ACHN (cell line): Measurements from ENCODE around the gene CIAO2B.
A peak's percentile ranks its signal among the peaks of the same experiment; 100 is the strongest.
"Not testable (repeated sequence)": the region's sequence is repeated elsewhere in the genome, so short reads cannot be mapped to it uniquely, and the experiment has no call there.

Source experiments
- DNase-seq: peaks from one replicate; pipeline ENCODE4 v3.0.0-alpha.2; 2015
- in situ Hi-C: cut with HindIII; loops from 2 replicates; pipeline ENCODE4 v1.10.0; 2017; ENCODE audit warnings: low sequenced_read_pairs, low pct_ligation_motif_present, low pct_unique_long_range_greater_than_20kb

CIAO2B gene

DNA sequence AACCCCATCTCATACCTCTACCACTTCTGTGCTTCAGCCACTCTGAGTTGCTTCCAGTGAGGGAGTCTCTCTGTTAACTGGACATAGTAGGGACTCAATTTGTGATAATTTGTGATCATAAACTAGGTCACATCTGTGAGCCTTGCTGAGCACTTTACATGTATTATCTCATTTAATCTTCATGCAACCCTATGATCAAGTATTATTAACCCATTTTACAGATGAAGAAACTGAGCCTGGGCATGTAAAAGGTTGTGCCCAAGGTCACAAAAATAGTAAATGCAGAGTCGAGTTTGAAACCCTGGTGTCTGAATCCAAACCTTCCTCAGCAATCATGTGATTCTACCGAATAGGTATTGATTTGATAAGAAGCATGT lies 35.3 kb downstream of the CIAO2B start:
- in situ Hi-C loops: loop anchor here (5.0 kb wide), 1 partner anchor 38 kb away; the partner anchor contains the start of gene CES2
- no peak for DNase-seq

DNA sequence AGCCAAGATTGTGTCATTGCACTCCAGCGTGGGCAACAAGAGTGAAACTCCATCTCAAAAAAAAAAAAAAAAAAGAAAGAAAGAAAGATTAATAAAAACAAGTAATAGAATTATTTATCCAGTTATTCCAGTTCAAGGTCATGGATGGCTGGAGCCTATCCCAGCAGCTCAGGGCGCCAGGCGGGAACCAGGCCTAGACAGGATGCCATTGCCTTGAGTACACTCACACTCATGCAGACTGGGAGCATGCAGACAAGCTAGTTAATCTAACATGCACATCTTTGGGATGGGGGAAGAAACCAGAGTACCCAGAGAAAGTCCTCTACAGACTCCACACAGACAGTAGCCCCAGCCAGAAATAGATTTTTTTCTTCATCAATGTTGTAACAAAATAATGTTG lies 36.0 kb downstream of the CIAO2B start:
- in situ Hi-C loops: loop anchor here (5.0 kb wide), 1 partner anchor 39 kb away; the partner anchor contains the start of gene CES2
- DNase-seq: peak; percentile 87

DNA sequence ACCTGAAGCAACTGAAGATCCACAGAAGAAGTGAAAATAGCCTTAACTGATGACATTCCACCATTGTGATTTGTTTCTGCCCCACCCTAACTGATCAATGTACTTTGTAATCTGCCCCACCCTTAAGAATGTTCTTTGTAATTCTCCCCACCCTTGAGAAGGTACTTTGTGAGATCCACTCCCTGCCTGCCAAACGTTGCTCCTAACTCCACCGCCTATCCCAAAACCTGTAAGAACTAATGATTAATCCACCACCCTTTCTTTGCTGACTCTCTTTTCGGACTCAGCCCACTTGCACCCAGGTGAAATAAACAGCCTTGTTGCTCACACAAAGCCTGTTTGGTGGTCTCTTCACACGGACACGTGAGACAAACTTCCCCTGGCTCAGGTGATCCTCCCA lies 37.5 kb downstream of the CIAO2B start:
- DNase-seq: not testable (repeated sequence)
- in situ Hi-C loops: loop anchor here (5.0 kb wide), 1 partner anchor 41 kb away; the partner anchor contains the start of gene CES2

DNA sequence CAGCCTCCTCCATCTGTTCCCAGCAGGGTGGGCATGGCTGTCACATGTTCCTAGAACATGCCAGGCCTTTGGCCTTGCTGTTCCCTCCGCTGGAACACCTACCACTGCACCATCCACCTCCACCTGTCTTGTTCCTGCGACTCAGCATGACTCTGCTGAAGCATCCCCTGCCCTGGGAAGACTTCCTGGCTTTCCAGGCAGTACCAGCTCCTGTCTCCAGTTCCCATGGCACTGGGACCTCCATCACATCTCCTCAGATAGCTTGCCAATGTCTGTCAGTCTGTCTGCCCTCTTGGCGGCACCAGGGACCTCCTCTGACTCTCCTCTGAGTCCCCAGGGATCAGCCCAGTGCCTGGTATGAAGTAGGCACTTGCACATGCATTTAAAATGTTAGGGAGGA lies 38.2 kb downstream of the CIAO2B start:
- DNase-seq: no peak
- in situ Hi-C loops: loop anchor here (5.0 kb wide), 1 partner anchor 41 kb away; the partner anchor contains the start of gene CES2

DNA sequence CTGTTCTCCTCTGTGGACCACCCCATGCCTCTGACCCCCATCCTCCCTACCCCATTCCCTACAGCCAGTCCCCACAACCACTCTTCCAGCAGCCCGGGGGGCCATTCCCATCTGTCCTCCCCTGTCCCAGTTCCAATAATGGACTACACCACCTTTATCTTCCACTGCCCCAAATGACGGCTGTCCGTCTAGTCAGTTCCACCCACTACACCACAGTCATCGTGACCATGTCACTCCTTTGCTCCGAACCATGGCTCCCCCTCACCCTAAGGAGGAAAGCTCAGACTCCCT lies 38.6 kb downstream of the CIAO2B start:
- no peak for DNase-seq
- in situ Hi-C loops: loop anchor here (5.0 kb wide), 1 partner anchor 42 kb away; the partner anchor contains the start of gene CES2

DNA sequence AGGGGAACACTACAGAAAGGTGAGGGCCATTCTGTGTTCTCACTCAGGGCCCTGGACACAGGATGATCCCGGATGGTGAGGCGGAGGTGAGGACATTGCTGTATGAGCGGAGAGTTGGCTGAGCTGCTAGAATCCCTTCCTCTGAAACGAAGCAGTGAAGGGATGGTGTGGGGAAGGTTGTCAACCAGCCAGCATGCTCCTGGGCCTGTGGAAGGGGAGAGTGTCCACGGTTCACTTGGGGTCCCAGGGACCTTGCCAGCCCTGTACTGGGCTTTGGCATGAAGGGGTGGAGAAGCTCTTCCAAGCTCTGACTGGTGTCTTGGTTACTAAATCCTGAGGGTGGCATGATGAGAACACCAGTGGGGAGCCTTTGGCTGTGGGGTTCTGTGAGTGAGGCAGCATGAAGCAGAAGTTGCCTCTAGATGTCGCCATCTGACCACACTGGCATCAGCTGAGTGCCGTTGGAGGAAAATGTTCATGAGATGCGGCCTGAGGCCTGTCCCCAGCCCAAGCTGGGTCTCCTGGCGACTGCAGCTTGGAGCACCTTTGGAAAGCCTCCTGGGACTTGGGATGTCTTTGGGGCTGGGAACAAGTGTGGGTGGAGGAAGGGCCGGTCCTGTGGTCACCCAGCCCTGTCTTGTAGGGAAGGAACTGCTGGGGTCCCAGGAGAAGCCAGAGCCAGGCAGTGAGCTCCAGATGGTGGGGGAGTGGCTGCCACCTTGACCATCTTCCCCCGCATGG lies 39.1 kb downstream of the CIAO2B start:
- in situ Hi-C loops: loop anchor here (5.0 kb wide), 1 partner anchor 42 kb away; the partner anchor contains the start of gene CES2
- peak; percentile 85 for DNase-seq

DNA sequence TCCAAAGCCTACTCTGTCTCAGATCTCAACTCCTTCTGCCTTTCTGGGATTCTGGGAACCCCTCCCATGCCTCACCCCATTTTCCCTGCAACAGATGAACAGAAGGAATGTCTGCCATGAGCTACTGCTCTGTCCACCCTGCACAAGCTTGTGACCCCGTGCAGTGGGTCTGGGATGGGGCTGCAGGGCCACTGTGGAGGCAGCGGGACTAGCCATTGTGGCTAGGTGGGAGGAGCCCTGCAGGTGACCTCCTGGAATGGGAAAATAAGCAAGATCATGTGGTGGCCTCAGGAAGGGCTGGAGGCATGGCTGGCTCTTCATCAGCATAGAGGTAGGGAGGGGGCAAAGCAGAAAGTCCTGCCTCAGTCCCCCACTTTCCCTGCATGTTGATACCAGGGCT lies 40.1 kb downstream of the CIAO2B start:
- no peak for DNase-seq
- in situ Hi-C loops: no loop called here

DNA sequence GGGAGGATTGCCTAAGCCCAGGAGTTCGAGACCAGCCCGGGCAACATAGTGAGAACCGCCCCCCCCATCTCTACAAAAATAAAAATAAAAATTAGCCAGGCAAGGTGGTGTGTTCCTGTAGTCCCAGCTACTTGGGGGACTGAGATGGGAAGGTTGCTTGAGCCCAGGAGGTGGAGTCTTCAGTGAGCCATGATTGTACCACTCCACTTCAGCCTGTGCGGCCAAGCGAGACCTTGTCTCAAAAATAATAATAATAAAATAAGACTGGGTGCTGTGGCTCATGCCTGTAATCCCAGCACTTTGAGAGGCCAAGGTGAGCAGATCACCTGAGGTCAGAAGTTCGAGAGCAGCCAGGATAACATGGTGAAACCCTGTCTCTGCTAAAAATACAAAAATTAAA lies 42.4 kb downstream of the CIAO2B start:
- in situ Hi-C loops: no loop called here
- no peak for DNase-seq

DNA sequence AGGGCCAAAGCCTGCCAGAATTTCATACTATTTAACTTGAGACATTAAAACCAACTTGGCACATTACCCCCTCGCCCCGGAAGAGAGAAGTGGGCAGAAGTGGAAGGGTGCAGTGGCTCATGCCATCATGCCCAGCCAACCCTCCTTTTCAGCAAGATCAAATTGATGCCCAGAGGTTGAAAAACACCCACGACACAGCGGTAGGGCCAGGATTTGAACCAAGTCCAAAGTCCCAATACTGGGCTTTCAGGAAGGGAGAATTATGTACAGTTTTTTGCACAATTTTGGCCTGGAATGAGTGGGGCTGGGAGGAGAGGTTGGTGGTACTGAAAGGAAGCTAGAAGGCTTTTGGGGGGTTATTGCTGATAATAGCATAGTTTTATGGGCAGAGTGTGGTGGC lies 42.8 kb downstream of the CIAO2B start:
- no peak for DNase-seq
- in situ Hi-C loops: no loop called here

DNA sequence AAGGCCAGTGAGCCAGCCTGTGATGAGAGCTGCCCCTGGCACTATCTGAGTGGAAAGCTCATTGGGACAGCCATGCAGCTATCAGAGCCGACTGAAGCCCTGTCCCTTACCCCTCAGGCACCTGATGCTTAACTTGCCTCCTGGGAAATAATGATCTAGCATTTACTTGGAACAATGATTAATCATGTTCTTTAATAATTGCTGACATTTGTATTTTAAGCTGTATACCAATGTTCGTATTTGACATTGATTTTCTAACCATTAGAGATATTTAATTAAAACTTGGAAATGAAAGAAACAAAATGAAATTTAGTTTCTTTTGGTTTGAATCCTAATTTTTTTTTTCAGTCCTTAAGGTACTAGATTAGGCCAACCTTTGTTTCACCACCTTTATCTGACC lies 43.4 kb downstream of the CIAO2B start:
- DNase-seq: no peak
- in situ Hi-C loops: no loop called here

DNA sequence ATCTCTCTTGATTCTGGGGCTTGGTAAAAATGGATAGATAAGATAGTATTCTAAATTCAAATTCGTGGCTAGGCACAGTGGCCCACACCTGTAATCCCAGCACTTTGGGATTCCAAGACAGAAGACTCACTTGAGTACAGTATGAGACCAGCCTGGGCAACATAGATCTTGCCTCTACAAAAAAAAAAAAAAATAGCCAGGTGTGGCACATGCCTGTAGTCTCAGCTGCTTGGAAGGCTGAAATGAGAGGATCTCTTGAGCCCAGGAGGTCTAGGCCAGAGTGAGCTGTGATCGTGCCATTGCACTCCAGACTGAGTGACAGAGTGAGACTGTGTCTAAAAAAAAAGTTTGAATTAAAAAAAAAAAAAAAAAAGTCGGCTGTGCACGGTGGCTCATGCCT lies 44.6 kb downstream of the CIAO2B start:
- DNase-seq: no peak
- in situ Hi-C loops: no loop called here

DNA sequence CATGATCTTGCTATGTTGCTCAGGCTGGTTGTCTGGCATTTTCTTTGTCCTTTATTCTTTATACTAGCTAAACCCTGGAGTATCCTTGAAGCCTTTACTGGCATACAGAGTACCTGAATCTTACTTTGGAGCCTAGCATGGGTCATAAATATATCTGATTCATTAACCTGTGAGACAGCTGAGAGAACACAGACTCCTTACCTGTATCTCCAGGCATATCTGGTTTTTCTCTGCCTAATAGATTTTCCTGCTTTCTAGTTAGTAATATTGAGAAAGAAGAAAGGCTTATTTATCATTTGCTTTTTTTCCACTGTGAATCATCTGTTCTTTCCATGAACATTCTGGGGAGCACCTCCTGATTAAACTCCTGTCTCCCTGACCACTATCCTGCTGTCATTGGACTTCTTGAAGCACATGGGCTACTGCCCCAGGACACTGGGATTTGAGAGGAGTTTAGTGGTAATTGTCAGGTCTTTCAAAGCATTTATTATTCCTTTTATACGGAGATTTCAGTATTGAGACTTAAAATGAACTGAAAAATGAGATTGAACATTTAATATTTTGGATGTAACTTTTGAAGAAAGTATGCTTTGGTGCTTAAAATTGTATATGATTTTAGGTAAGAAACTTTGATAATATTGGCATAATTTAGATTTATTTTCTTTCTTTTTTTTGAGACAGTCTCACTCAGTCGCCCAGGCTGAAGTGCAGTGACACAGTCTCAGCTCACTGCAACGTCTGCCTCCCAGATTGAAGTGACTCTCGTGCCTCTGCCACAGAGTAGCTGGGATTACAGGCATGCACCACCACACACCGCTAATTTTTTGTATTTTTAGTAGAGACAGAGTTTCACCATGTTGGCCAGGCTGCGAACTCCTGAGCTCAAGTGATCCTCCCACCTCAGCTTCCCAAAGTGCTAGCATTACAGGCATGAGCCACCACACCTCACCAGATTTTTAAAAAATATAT lies 45.3 kb downstream of the CIAO2B start:
- in situ Hi-C loops: no loop called here
- DNase-seq: no peak

DNA sequence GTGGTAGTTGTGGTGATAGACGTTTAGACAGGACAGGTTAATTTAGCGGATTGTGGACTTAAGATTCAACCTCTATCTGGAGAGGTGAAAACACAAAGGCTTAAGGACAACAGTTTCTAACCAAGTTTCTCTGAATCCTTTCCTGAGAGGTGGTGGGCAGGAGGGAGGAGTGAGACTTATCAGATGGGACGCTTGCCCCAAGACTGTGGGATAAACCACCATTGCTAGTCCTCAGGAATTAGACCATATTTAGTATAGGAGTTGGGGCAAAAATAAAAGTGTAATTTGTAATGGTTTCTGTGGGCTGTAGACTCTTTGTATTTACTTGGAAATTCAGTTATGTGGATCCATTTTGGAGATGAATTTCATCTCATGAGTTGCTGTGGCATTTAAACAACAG lies 47.3 kb downstream of the CIAO2B start:
- no peak for DNase-seq
- in situ Hi-C loops: no loop called here

DNA sequence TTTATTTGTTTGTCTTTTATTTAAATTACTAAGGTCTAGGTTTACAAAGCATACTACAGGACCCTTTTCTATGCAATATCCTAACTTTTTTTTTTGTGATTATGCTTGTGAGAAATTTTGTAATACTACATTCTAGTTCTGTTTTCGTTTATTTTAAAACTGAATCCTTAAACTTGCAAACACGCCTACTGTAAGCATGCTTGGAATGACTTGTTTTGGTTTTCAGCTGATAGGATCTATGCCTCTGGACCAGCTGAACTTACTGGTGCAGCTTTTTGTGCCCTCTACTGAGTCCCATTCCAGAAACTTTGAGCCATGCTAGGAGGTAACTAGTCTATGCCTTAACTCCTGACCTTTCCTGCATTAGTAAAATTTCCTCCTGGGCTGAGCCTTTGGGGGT lies 47.9 kb downstream of the CIAO2B start:
- in situ Hi-C loops: no loop called here
- DNase-seq: no peak

DNA sequence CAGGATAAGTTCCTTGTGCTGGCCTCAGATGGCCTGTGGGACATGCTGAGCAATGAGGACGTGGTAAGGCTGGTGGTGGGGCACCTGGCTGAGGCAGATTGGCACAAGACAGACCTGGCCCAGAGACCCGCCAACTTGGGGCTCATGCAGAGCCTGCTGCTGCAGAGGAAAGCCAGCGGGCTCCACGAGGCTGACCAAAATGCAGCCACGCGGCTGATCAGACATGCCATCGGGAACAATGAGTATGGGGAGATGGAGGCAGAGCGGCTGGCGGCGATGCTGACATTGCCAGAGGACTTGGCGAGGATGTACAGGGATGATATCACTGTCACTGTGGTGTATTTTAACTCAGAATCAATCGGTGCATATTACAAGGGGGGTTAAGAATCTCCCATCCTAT lies 48.7 kb downstream of the CIAO2B start:
- in situ Hi-C loops: no loop called here
- no peak for DNase-seq

DNA sequence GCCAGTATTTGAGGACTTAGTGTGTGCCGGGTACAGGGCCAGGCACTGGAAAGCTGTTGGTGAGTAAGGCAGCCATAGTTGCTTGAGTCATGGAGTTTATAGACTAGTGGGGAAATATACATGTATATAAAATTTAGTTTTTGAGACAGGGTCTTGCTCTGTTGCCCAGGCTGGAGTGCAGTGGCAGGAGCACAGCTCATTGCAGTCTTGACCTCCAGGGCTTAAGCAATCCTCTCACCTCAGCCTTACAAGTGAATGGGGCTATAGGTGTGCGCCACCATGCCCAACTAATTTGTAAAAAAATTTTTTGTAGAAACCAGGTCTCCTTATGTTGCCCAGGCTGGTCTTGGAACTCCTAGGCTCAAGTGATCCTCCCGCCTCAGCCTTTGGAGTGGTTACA lies 51.5 kb downstream of the CIAO2B start:
- in situ Hi-C loops: no loop called here
- no peak for DNase-seq
